NCI-H460 (cell line): Measurements from ENCODE around the gene KCNIP3. TPM values are rescaled to one million over a fixed set of nuclear protein-coding genes. Genes with fewer than 3 reads are reported as not detected.
"Not testable (repeated sequence)": the region's sequence is repeated elsewhere in the genome, so short reads cannot be mapped to it uniquely, and the experiment has no call there.

Experiments
- DNase-seq: peaks from one replicate; pipeline ENCODE4 v3.0.0-alpha.2; 2016; ENCODE audit warnings: low read depth; ENCODE audit errors: extremely low read depth
- total RNA-seq: library from RNA; depleted of rRNA; stranded (reverse); fragments of >200 nt; shearing (Covaris generic); gene quantifications from 2 replicates; pipeline ENCODE4 v1.2.3, GENCODE V29; 2014

KCNIP3 gene
- total RNA-seq, 1 experiment from 2014 or later, result 3.8 TPM

- no peak for DNase-seq
Observed at GRCh38 chr2:95356821-95357700, 59.9 kb downstream of the KCNIP3 start.

- no peak for DNase-seq
Observed at GRCh38 chr2:95357717-95358280, 60.7 kb downstream of the KCNIP3 start.

GRCh38 chr2:95359031-95359430, 61.9 kb downstream of the KCNIP3 start:
- DNase-seq, result no peak

GRCh38 chr2:95359501-95359930, 62.4 kb downstream of the KCNIP3 start:
- DNase-seq, result no peak

- DNase-seq, result no peak
Observed at GRCh38 chr2:95361216-95361980, 64.3 kb downstream of the KCNIP3 start.

- no peak for DNase-seq
Observed at GRCh38 chr2:95362486-95362885, 65.3 kb downstream of the KCNIP3 start.

GRCh38 chr2:95366514-95366913, 69.4 kb downstream of the KCNIP3 start:
- no peak for DNase-seq

- no peak for DNase-seq
Observed at GRCh38 chr2:95372216-95372829, 75.2 kb downstream of the KCNIP3 start.

GRCh38 chr2:95372845-95373244, 75.7 kb downstream of the KCNIP3 start:
- no peak for DNase-seq

- DNase-seq, result no peak
Observed at GRCh38 chr2:95374029-95374428, 76.9 kb downstream of the KCNIP3 start.

GRCh38 chr2:95374451-95374920, 77.3 kb downstream of the KCNIP3 start:
- DNase-seq, result no peak

GRCh38 chr2:95374921-95375471, 77.8 kb downstream of the KCNIP3 start:
- DNase-seq, result no peak

GRCh38 chr2:95375532-95376150, 78.5 kb downstream of the KCNIP3 start:
- no peak for DNase-seq

- no peak for DNase-seq
Observed at GRCh38 chr2:95376311-95377215, 79.4 kb downstream of the KCNIP3 start.

GRCh38 chr2:95377216-95378123, 80.3 kb downstream of the KCNIP3 start:
- no peak for DNase-seq

GRCh38 chr2:95378281-95378680, 81.1 kb downstream of the KCNIP3 start:
- not testable (repeated sequence) for DNase-seq

GRCh38 chr2:95379371-95379831, 82.3 kb downstream of the KCNIP3 start:
- DNase-seq, result no peak

GRCh38 chr2:95380280-95380679, 83.1 kb downstream of the KCNIP3 start:
- DNase-seq, result no peak
